IPS DF 6.9 (cell line): Measurements from ENCODE around the gene SEZ6L2.

Experiments used
- DNase-seq: peaks from one replicate; pipeline ENCODE4 v3.0.0-alpha.2; 2013; ENCODE audit warnings: low read depth, low spot score
- H3K27ac ChIP-seq: one replicate; pipeline ENCODE4 v1.5.1; 2013; ENCODE audit warnings: low read length, control low read depth
- H3K27me3 ChIP-seq: 2 replicates; pipeline ENCODE4 v1.6.1; 2013; ENCODE audit warnings: mild to moderate bottlenecking, low read length; ENCODE audit not compliant: control insufficient read depth, insufficient read depth
- H3K36me3 ChIP-seq: 2 replicates; pipeline ENCODE4 v1.6.1; 2013; ENCODE audit warnings: low read length; ENCODE audit not compliant: control insufficient read depth, insufficient read depth
- H3K4me1 ChIP-seq: 2 replicates; pipeline ENCODE4 v1.6.1; 2013; ENCODE audit warnings: low read length; ENCODE audit not compliant: control insufficient read depth, insufficient read depth
- H3K4me3 ChIP-seq: 2 replicates; pipeline ENCODE4 v1.5.1; 2013; ENCODE audit warnings: mild to moderate bottlenecking, low read length
- H3K9me3 ChIP-seq: 2 replicates; pipeline ENCODE4 v1.6.1; 2013; ENCODE audit warnings: low read length, inconsistent platforms; ENCODE audit not compliant: control insufficient read depth, insufficient read depth
- WGBS: extraction: QIAGEN DNeasy Blood & Tissue Kit; methylation state at CpG from one replicate; pipeline ENCODE4 v1.1.7; 2013; ENCODE audit warnings: mixed read lengths, missing lambda C conversion rate; ENCODE audit not compliant: insufficient read length, insufficient coverage; 5-methylcytosine and 5-hydroxymethylcytosine counted together

SEZ6L2 gene

DNA sequence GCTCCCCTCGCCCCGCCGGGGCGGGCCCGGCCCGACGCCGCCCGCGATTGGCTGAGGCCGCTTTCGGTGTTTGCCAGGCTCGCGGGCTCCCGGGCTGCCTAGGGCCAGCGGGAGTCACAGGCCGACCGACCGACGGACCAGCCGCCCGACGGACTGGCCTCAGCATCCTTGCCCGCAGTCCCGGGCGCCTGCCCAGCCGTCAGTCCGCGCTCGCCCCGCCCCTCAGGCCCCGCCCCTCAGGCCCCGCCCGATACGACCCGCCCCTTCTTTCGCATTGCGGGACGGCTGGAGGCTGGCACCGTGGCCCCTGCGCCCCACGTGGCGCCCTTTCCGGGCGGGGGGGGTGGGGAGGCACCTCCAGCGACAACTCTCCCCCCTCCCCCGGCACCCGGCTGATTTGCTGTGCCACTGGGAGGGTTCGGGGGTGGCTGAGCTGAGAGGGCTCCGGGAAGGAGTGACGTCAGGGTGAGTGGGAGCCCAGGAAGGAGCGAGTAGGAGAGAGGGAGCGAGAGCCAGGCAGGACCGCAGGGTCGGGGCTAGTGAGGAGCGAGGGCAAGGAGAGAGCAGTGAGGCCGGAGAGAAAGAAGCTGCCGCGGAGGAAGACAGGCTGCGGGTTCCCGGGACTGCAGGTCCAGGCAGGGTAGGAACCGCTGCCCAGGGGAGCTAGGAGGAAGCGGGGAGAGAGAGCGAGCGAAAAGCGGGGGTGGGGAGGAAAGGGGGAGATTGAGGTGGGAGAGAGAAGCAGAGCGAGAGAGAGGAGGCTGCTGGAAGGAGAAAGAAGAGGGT lies 945 bp upstream of the SEZ6L2 start, which contains the start of gene ASPHD1:
Gene ASPHD1, plus strand, starts transcription at position 387 of the 786 bp plus-strand sequence. CDS start 484 bp downstream, outside the sequence.
- Histone ChIP-seq H3K9me3 (no peaks in the 10 kb centered on the region), H3K36me3 (peaks cover 3% of the 10 kb centered on the region; the same call in 1 of the 2 replicates), H3K27ac (no peak within 1 kb of the TSS), H3K27me3 (no peaks in the 10 kb centered on the region), H3K4me1 (peaks cover 4% of the 10 kb centered on the region; the same call in 1 of the 2 replicates), H3K4me3 (peak within 1 kb of the TSS; percentile 75)
- WGBS: no CpG with 5 or more reads among the region's 67 CpGs
- DNase-seq: no peak

- peak overlapping the region; percentile 54 for H3K4me3 ChIP-seq
- no peaks in the 10 kb centered on the region for H3K9me3 ChIP-seq
- no peaks in the 10 kb centered on the region for H3K27me3 ChIP-seq
- no peak for DNase-seq
- H3K4me1 ChIP-seq: peaks cover 4% of the 10 kb centered on the region; the same call in 1 of the 2 replicates
- H3K36me3 ChIP-seq: no peaks in the 10 kb centered on the region; the same call in 1 of the 2 replicates
- WGBS: no CpG with 5 or more reads among the region's 25 CpGs
- H3K27ac ChIP-seq: no peak overlapping the region
Observed at GRCh38 chr16:29898804-29899515, 390 bp downstream of the SEZ6L2 start.

GRCh38 chr16:29898135-29898803 lies 1.1 kb downstream of the SEZ6L2 start:
- no peak overlapping the region for H3K27ac ChIP-seq
- no peak for DNase-seq
- peaks cover 4% of the 10 kb centered on the region; the same call in 1 of the 2 replicates for H3K4me1 ChIP-seq
- H3K36me3 ChIP-seq: no peaks in the 10 kb centered on the region; the same call in 1 of the 2 replicates
- no peaks in the 10 kb centered on the region for H3K27me3 ChIP-seq
- H3K9me3 ChIP-seq: no peaks in the 10 kb centered on the region
- peak overlapping the region; percentile 54; the same call in 1 of the 2 replicates for H3K4me3 ChIP-seq
- WGBS: no CpG with 5 or more reads among the region's 9 CpGs

GRCh38 chr16:29897333-29897732 lies 2.0 kb downstream of the SEZ6L2 start:
- whole genome bisulfite sequencing: no CpG with 5 or more reads among the region's 4 CpGs
- DNase-seq: no peak
- peaks cover 4% of the 10 kb centered on the region; the same call in 1 of the 2 replicates for H3K4me1 ChIP-seq
- no peaks in the 10 kb centered on the region for H3K27me3 ChIP-seq
- no peaks in the 10 kb centered on the region; the same call in 1 of the 2 replicates for H3K36me3 ChIP-seq
- H3K27ac ChIP-seq: no peak overlapping the region
- H3K9me3 ChIP-seq: no peaks in the 10 kb centered on the region
- no peak overlapping the region for H3K4me3 ChIP-seq

- WGBS: no CpG with 5 or more reads among the region's 15 CpGs
Observed at GRCh38 chr16:29896841-29897240, 2.5 kb downstream of the SEZ6L2 start.

DNA sequence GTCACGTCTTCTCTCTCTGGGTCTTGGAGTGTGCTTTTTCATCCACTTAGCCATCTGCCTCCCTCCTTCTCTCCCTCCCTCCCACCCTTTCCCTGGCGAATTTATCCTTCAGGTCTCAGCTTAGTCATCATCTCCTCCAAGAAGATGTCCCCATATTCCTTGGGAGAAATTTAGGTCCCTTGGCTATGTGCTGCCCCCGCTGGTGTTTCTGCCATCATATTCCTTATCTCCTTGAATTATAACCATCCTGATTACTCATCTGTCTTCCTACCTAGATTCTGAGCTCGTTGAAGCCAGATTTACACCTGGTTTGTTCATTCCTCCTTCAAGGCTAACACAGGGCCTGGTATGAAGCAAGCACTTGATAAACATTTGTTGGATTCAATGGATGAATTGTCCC lies 5.0 kb downstream of the SEZ6L2 start:
- H3K4me1 ChIP-seq: no peaks in the 10 kb centered on the region
- H3K4me3 ChIP-seq: no peak overlapping the region
- no peak for DNase-seq
- H3K36me3 ChIP-seq: no peaks in the 10 kb centered on the region
- no peaks in the 10 kb centered on the region for H3K9me3 ChIP-seq
- no peak overlapping the region for H3K27ac ChIP-seq
- no CpG with 5 or more reads among the region's 4 CpGs for WGBS
- H3K27me3 ChIP-seq: no peaks in the 10 kb centered on the region

More at GRCh38 chr16:29896841-29897240, 2.5 kb downstream of the SEZ6L2 start:
- Histone ChIP-seq H3K27ac (no peak overlapping the region), H3K9me3 (no peaks in the 10 kb centered on the region), H3K4me3 (no peak overlapping the region), H3K4me1 (peaks cover 4% of the 10 kb centered on the region; the same call in 1 of the 2 replicates), H3K36me3 (no peaks in the 10 kb centered on the region; the same call in 1 of the 2 replicates), H3K27me3 (no peaks in the 10 kb centered on the region)
- no peak for DNase-seq

GRCh38 chr16:29893553-29893952 lies 5.8 kb downstream of the SEZ6L2 start:
- no peak overlapping the region for H3K27ac ChIP-seq
- no peaks in the 10 kb centered on the region for H3K36me3 ChIP-seq
- H3K4me1 ChIP-seq: no peaks in the 10 kb centered on the region
- WGBS: no CpG with 5 or more reads among the region's 3 CpGs
- no peaks in the 10 kb centered on the region for H3K27me3 ChIP-seq
- no peaks in the 10 kb centered on the region for H3K9me3 ChIP-seq
- no peak overlapping the region for H3K4me3 ChIP-seq
- DNase-seq: no peak

DNA sequence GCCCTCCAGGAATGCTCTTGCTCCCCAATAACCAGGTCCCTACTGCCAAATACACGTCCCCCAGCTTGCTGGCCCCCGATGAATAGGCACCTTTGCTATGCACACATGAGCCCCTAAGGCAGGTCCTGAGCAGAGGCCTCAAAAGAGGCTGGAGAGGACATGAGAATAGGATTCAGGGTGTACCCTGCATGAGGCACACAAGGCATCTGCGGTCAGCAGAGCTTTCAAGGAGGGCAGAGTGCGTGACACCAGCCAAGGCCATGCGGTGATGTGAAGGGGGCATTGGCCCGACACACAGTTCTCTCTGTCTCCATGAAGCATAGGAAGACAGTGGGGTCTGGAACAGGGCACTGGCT lies 6.9 kb downstream of the SEZ6L2 start:
- Histone ChIP-seq H3K27ac (no peak overlapping the region), H3K27me3 (no peaks in the 10 kb centered on the region; the same call in 1 of the 2 replicates), H3K4me1 (no peaks in the 10 kb centered on the region), H3K9me3 (no peaks in the 10 kb centered on the region), H3K36me3 (no peaks in the 10 kb centered on the region), H3K4me3 (no peak overlapping the region)
- WGBS: no CpG with 5 or more reads among the region's 6 CpGs
- no peak for DNase-seq

- H3K27me3 ChIP-seq: no peaks in the 10 kb centered on the region; the same call in 1 of the 2 replicates
- DNase-seq: no peak
- H3K36me3 ChIP-seq: no peaks in the 10 kb centered on the region
- WGBS: no CpG with 5 or more reads among the region's 10 CpGs
- no peaks in the 10 kb centered on the region for H3K9me3 ChIP-seq
- H3K4me3 ChIP-seq: no peak overlapping the region
- no peaks in the 10 kb centered on the region for H3K4me1 ChIP-seq
- H3K27ac ChIP-seq: no peak overlapping the region
Observed at GRCh38 chr16:29891525-29892457, 7.6 kb downstream of the SEZ6L2 start.
